GM13976 (cell line): ENCODE data around the gene GNG7.
"Not testable (repeated sequence)": the region's sequence is repeated elsewhere in the genome, so short reads cannot be mapped to it uniquely, and the experiment has no call there.

Experiments
- DNase-seq: peaks from one replicate; pipeline ENCODE4 v3.0.0; 2012; ENCODE audit warnings: low spot score
- in situ Hi-C: fragments of 300-500 bp; cut with MboI; formaldehyde crosslinking; loops from one replicate; pipeline ENCODE4 v1.12.0; 2022; ENCODE audit warnings: low sequenced_read_pairs, mixed read lengths, inconsistent platforms; ENCODE audit not compliant: unreplicated experiment
- TF ChIP-seq, protein P1 (sequence below): IDR thresholded peaks from 2 replicates; pipeline ENCODE4 v1.5.1; 2012; ENCODE audit warnings: borderline replicate concordance, mild to moderate bottlenecking; ENCODE audit not compliant: insufficient read depth; ENCODE audit errors: extremely low read depth, missing control alignments, control extremely low read depth

The GNG7 gene

DNA sequence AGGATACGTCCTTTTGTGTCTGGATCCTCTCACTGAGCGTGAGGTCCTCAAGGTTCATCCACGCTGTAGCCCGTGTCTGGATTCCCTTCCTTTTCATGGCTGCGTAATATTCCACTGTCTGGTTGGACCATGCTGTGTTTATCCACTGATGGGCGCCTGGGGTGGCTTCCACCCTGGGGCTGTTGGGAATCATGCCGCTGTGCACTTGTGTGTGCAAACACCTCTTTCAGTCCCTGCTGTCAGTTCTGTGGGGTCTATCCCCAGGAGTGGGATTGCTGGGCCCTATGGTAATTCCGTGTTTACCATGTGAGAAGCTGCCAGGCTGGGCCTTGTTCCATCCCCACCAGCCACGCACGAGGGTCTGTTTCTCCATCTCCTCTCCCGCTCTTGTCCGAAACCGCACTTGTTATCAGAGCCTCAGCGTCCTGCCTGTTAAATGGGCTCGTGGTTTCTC, 128.0 kb downstream of the GNG7 start:
- TF ChIP-seq, protein P1, sequence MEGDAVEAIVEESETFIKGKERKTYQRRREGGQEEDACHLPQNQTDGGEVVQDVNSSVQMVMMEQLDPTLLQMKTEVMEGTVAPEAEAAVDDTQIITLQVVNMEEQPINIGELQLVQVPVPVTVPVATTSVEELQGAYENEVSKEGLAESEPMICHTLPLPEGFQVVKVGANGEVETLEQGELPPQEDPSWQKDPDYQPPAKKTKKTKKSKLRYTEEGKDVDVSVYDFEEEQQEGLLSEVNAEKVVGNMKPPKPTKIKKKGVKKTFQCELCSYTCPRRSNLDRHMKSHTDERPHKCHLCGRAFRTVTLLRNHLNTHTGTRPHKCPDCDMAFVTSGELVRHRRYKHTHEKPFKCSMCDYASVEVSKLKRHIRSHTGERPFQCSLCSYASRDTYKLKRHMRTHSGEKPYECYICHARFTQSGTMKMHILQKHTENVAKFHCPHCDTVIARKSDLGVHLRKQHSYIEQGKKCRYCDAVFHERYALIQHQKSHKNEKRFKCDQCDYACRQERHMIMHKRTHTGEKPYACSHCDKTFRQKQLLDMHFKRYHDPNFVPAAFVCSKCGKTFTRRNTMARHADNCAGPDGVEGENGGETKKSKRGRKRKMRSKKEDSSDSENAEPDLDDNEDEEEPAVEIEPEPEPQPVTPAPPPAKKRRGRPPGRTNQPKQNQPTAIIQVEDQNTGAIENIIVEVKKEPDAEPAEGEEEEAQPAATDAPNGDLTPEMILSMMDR = no peak
- DNase-seq = no peak
- in situ Hi-C loops = no loop called here

DNA sequence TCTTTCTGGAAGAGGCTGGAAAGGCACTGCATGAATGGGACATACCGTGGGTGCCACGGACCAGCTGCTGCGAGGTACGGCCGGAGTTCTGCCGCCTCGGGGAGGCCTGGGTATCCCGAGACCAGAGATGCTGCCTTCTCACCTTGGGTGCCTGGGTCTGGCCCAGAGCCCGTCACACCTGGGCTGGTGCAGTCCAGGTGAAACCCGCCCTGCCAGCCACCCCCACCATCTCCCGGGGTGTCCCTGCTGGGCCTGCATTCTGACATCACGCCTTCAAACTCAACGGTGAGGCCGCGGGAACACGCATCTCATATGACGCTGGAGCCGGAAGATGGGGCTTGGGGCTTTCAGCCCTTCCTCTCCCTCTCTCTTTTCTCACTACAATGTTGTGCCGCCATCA, 128.6 kb downstream of the GNG7 start:
- TF ChIP-seq, protein P1 = no peak
- no peak for DNase-seq
- in situ Hi-C loops = no loop called here

DNA sequence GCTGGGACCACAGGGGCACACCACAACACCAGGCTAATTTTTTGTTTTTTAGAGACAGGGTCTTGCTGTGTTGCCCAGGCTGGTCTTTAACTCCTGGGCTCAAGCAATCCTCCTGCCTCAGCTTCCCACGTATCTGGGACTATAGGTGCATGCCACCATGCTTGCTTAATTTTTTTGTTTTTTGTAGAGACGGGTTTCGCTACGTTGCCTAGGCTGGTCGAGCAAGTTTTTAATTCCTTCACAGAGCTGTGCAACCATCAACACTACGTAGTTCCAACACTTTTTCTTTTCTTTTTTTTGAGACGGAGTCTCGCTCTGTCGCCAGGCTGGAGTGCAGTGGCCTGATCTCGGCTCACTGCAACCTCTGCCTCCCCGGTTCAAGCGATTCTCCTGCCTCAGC, 130.3 kb downstream of the GNG7 start:
- DNase-seq, in situ Hi-C loops: not testable (repeated sequence)

DNA sequence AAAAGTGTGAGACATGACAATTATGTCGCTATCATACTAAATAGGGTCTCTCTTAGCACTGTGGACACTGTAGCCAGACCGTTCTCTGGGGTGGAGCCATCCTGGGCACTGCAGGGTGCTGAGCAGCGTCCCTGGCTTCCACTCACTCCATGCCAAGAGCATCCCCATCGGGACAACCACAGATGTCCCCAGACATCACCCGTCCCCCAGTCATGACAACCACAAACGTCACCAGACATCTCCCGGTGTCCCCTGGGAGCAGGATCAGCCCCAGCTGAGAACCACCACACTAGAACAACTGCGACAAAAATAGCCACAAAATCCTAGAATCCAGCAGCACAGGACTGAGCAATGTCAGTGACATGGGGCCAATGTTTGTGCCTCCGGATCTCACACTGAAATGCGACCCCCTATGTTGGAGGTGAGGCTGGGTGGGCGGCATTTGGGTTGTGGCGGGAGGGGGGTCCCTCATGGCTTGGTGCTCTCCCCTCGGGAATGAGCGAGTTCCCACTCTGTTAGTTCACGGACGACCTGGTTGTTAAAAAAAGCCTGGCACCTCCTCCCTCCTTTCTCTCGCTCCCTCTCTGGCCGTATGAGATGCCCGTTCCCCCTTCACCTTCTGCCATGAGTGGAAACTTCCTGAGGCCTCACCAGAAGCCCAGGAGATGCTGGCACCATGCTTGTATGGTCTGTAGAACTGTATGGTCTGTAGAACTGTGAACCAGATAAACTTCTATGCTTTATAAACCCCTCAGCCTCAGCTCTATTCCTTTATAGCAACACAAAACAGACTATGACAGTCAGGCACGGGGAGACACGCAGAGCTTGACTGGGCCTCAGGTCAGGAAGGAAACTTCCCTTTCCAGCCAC, 132.7 kb downstream of the GNG7 start:
- in situ Hi-C loops = no loop called here
- no peak for DNase-seq
- TF ChIP-seq, protein P1 = no peak

DNA sequence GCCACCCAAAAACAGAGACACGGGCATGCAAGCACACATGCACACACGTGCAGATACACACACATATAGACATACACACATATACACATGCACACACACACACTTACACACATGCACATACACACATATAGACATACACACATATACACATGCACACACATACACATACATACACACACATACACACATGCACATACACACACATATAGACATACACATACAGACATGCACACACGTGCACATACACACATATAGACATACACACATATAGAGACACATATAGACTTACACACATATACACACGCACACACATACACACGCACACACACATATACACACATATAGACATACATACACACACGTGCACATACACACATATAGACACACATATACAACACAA, 134.5 kb downstream of the GNG7 start:
- in situ Hi-C loops = no loop called here
- no peak for DNase-seq
- TF ChIP-seq, protein P1 = no peak

DNA sequence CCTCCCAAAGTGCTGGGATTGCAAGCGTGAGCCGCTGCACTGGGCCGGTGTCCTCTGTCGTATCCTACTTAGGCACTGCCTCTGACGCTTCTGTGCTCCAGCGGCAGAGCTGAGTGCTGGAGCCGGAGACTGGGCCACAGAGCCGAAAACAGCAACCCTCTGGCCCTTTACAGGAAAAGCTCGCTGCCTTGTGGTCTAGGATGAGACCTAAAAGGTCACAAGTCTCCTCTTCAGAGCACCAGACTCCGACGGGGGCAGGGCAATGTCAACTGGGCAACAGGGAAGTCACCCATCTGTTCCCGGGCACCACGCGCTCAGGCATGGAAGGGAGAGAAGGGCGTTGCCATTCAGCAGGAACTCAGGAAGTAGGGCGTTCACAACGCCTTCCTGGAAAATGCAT, 134.9 kb downstream of the GNG7 start:
- in situ Hi-C loops = no loop called here
- TF ChIP-seq, protein P1 = no peak

DNA sequence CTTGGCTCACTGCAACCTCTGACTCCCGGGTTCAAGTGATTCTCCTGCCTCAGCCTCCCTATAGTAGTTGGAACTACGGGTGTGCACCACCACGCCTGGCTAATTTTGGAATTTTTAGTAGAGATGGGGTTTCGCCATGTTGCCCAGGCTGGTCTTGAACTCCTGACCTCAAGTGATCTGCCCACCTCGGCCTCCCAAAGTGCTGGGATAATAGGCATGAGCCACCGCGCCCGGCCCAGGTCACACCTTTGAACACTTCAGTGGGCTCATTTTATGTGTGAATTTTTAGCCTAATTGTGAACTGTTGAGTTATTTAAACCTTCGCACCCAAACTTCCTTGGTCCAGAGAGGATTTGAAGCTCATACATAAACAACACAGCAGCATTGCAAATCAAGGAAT, 138.9 kb downstream of the GNG7 start:
- in situ Hi-C loops, DNase-seq: not testable (repeated sequence)

More for the DNA sequence above, 134.9 kb downstream of the GNG7 start:
- DNase-seq = no peak
